Sigmoid colon (tissue), 7 donors: Measurements from ENCODE around the gene TNF. TPM values are rescaled to one million over a fixed set of nuclear protein-coding genes. Genes with fewer than 3 reads are reported as not detected.

Source experiments
- DNase-seq: peaks from one replicate; pipeline ENCODE4 v3.0.0-alpha.2; 2019
- H3K27ac ChIP-seq, 4 donors: fragments of 200-600 bp; sonication (generic); one replicate each; pipeline ENCODE4 v1.5.1; 2016 to 2019; ENCODE audit warnings: mild to moderate bottlenecking in 1 of 4
- H3K27me3 ChIP-seq, 3 donors: fragments of 200-600 bp; sonication (generic); one replicate each; pipeline ENCODE4 v1.5.1; 2019; ENCODE audit warnings: mild to moderate bottlenecking in 1 of 3
- H3K36me3 ChIP-seq, 4 donors: fragments of 200-600 bp; sonication (generic); one replicate each; pipeline ENCODE4 v1.5.1; 2016 to 2019
- H3K4me1 ChIP-seq, 4 donors: fragments of 200-600 bp; sonication (generic); one replicate each; pipeline ENCODE4 v1.5.1; 2017 to 2019
- H3K4me3 ChIP-seq, 4 donors: fragments of 200-600 bp; sonication (generic); one replicate each; pipeline ENCODE4 v1.5.1; 2017 to 2019; ENCODE audit warnings: mild to moderate bottlenecking in 2 of 4, moderate library complexity in 1 of 4
- H3K9me3 ChIP-seq, 4 donors: fragments of 200-600 bp in 3 of 4; sonication (generic) in 3 of 4; one replicate each; pipeline versions ENCODE4 v1.5.1 to v1.6.1; 2013 to 2019
- EP300 ChIP-seq, 4 donors: sonication (generic); formaldehyde crosslinking; IDR thresholded peaks; one replicate each; pipeline ENCODE4 v1.6.1; 2017; ENCODE audit warnings: antibody characterized with exemption in 4 of 4
- POLR2A ChIP-seq, 2 donors: fragments of 450-650 bp; IDR thresholded peaks; one replicate each; pipeline ENCODE4 v1.6.1; 2016; ENCODE audit warnings: antibody characterized with exemption in 2 of 2, mild to moderate bottlenecking in 2 of 2, moderate library complexity in 2 of 2
- POLR2AphosphoS5 ChIP-seq, 4 donors: sonication (generic); formaldehyde crosslinking; IDR thresholded peaks; one replicate each; pipeline ENCODE4 v1.6.1; 2017; ENCODE audit warnings: antibody characterized with exemption in 4 of 4
- WGBS, 2 donors: extraction: QIAGEN DNeasy Blood & Tissue Kit; methylation state at CpG; one replicate each; pipeline ENCODE4 v1.1.7; 2013; 5-methylcytosine and 5-hydroxymethylcytosine counted together
- intact Hi-C: fragments of 100-400 bp; cut with DNase I; formaldehyde crosslinking; loops from one replicate; pipeline ENCODE4 v1.15.1; 2023
- polyA plus RNA-seq, 3 donors: library from polyadenylated mRNA; stranded (reverse); fragments of 200-250 nt; gene quantifications; one replicate each; pipeline ENCODE4 v1.2.3, GENCODE V29; 2013
- total RNA-seq, 4 donors: library from RNA; depleted of rRNA; stranded (reverse); fragments of >200 nt; gene quantifications; one replicate each; pipeline ENCODE4 v1.1.0, GENCODE V29; 2016
- TF ChIP-seq, protein P1 (sequence below), 4 experiments: fragments of 450-650 bp in 3 of 4; fragments of 200-600 bp in 1 of 4; IDR thresholded peaks; one replicate each; pipeline ENCODE4 v1.5.1; 2016 to 2019; ENCODE audit warnings: antibody characterized with exemption in 4 of 4, mild to moderate bottlenecking in 3 of 4, moderate library complexity in 2 of 4
- donor health status: healthy with polysubstance abuse.
- donor health status: Bipolar disorder and iron deficiency.
- donor health status: healthy.

TNF gene
- total and polyA plus RNA-seq, 7 donors: 0.33 to 2.6 (median 0.76) TPM; not detected in 3

DNA sequence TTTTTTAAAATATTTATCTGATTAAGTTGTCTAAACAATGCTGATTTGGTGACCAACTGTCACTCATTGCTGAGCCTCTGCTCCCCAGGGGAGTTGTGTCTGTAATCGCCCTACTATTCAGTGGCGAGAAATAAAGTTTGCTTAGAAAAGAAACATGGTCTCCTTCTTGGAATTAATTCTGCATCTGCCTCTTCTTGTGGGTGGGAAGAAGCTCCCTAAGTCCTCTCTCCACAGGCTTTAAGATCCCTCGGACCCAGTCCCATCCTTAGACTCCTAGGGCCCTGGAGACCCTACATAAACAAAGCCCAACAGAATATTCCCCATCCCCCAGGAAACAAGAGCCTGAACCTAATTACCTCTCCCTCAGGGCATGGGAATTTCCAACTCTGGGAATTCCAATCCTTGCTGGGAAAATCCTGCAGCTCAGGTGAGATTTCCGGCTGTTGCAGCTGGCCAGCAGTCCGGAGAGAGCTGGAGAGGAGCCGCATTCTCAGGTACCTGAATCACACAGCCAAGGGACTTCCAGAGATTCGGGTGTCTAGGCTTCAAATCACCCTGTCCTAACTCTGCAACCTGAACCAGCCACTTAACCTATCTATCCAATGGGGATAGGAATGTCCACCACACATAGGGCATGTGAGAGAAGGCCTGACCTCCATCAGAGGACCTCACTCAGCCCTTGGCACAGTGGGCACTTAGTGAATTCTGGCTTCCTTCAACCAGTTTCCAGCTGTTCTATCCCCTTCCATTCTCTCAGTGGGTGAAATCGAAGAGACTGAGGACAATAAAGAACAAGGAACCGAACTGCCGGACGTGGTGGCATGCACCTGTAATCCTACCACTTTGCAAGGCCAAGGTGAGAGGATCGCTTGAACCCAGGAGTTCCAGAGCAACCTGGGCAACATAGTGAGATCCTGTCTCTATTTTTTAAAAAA lies 3.1 kb downstream of the TNF start:
- no peak for TF ChIP-seq EP300 (IDR thresholded peaks at IDR 0.05)
- TF ChIP-seq POLR2AphosphoS5 (IDR thresholded peaks at IDR 0.05): no peak
- TF ChIP-seq, protein P1, sequence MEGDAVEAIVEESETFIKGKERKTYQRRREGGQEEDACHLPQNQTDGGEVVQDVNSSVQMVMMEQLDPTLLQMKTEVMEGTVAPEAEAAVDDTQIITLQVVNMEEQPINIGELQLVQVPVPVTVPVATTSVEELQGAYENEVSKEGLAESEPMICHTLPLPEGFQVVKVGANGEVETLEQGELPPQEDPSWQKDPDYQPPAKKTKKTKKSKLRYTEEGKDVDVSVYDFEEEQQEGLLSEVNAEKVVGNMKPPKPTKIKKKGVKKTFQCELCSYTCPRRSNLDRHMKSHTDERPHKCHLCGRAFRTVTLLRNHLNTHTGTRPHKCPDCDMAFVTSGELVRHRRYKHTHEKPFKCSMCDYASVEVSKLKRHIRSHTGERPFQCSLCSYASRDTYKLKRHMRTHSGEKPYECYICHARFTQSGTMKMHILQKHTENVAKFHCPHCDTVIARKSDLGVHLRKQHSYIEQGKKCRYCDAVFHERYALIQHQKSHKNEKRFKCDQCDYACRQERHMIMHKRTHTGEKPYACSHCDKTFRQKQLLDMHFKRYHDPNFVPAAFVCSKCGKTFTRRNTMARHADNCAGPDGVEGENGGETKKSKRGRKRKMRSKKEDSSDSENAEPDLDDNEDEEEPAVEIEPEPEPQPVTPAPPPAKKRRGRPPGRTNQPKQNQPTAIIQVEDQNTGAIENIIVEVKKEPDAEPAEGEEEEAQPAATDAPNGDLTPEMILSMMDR (IDR thresholded peaks at IDR 0.05): no peak
- no peak for TF ChIP-seq POLR2A (IDR thresholded peaks at IDR 0.05)
- Histone ChIP-seq H3K4me1 (peaks cover 0 to 21% (median 17%) of the 10 kb centered on the region in 4 donors), H3K27ac (no peak overlapping the region), H3K9me3 (no peaks in the 10 kb centered on the region), H3K36me3 (no peaks in the 10 kb centered on the region), H3K27me3 (no peaks in the 10 kb centered on the region), H3K4me3 (no peak overlapping the region)
- no peak for DNase-seq
- 67 to 79% methylated on average over 12 of the region's 12 CpGs for WGBS, 2 donors
- intact Hi-C loops: no loop called here

DNA sequence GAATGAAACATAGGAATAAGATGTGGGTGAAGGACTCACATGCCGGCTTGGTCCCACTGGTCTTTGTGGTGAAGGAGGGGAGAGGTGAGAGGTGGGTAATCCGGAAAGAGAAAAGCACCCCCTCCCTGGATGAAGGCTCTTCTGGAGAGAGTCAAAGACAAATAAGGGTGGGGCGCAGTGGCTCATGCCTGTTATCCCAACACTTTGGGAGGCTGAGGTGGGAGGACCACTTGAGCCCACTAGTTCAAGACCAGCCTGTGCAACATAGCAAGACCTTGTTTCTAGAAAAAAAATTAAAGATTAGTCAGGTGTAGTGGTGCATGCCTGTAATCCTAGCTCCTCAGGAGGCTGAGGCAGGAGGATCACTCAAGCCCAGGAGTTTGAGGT lies 3.7 kb downstream of the TNF start:
- 79 to 87% methylated on average over 3 of the region's 3 CpGs for WGBS, 2 donors
- Histone ChIP-seq H3K27ac (no peak overlapping the region), H3K36me3 (no peaks in the 10 kb centered on the region), H3K9me3 (no peaks in the 10 kb centered on the region), H3K4me3 (no peak overlapping the region), H3K4me1 (peaks cover 0 to 21% (median 17%) of the 10 kb centered on the region in 4 donors), H3K27me3 (no peaks in the 10 kb centered on the region)
- DNase-seq: no peak
- intact Hi-C loops: no loop called here
- no peak for TF ChIP-seq EP300 (IDR thresholded peaks at IDR 0.05)
- no peak for TF ChIP-seq POLR2A (IDR thresholded peaks at IDR 0.05)
- TF ChIP-seq, protein P1 (IDR thresholded peaks at IDR 0.05): no peak
- no peak for TF ChIP-seq POLR2AphosphoS5 (IDR thresholded peaks at IDR 0.05)

DNA sequence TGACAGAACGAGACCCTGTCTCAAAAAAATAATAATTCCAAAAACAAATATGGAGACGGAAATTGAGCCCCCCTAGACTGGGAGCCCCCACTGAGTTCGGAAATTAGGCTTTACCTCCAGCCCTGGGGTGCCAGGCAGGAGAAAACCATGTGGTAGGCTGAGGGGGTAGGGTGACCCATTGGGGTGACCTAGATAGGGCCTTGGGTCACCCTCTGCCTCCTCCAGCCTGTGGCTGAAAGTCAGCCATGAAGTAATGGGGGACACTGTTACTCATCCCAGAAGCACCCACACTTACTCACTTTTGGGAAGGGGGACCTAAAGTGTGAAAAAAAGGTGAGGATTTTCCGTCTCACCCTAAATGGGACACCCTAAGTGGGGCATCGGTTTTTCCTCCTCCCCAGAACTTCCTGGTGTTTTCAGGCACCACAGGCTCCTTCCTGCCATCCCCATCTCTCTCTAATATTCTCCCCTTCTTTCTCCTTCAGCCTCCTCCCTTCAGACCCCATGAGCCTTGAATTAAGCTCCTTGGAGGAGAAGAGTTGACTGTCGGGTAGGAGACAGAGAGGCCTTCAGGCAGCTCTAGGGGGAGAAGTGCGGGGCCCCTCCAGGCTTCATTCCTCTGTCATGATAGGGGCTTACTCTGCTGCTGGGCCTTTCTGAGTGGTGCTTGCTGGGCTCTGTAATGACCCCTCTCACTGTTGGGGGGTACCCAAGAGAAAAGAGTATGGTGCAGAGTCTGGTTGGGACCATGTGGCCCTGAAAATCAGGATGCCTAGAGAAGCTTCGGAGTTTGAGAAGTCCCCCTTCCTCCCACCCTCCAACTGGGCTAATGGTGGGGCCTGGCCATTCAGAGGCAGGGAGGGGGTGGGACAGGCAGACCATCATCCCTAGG lies 4.4 kb downstream of the TNF start:
- H3K36me3 ChIP-seq: no peaks in the 10 kb centered on the region
- TF ChIP-seq EP300 (IDR thresholded peaks at IDR 0.05) (no peak), POLR2AphosphoS5 (IDR thresholded peaks at IDR 0.05) (no peak), POLR2A (IDR thresholded peaks at IDR 0.05) (no peak)
- TF ChIP-seq, protein P1 (IDR thresholded peaks at IDR 0.05): no peak
- no peaks in the 10 kb centered on the region for H3K9me3 ChIP-seq
- peak overlapping the region in 1 of 4 donors; percentile 87 for H3K27ac ChIP-seq
- H3K4me1 ChIP-seq: peaks cover 0 to 21% (median 17%) of the 10 kb centered on the region in 4 donors
- 82 to 86% methylated on average over 8 of the region's 8 CpGs for WGBS, 2 donors
- no peaks in the 10 kb centered on the region for H3K27me3 ChIP-seq
- intact Hi-C loops: loop anchor here (2.0 kb wide), 1 partner anchor 33 kb away; the partner anchor contains the start of genes ATP6V1G2 and NFKBIL1
- no peak overlapping the region for H3K4me3 ChIP-seq
- no peak for DNase-seq

DNA sequence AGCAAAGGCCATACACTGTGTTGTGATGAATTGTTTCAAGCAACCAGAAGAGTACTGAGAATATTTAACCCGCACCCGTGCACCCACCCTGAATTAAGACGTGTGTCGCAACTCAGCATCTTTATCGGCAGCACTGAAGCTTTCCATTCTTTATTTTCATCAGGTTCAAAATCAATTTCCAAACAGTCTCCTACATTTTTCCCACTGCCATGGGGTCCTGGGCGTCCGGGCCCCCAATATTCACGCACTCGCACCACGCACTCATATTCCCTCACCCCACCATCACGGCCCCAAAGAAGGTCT lies 5.0 kb downstream of the TNF start:
- no peak for DNase-seq
- Histone ChIP-seq H3K4me3 (peak overlapping the region; percentile 50 to 85 (median 70)), H3K9me3 (no peaks in the 10 kb centered on the region), H3K4me1 (peaks cover 0 to 21% (median 17%) of the 10 kb centered on the region in 4 donors), H3K27me3 (no peaks in the 10 kb centered on the region), H3K27ac (peak overlapping the region; percentile 80 to 87 (median 84)), H3K36me3 (no peaks in the 10 kb centered on the region)
- no peak for TF ChIP-seq POLR2AphosphoS5 (IDR thresholded peaks at IDR 0.05)
- no peak for TF ChIP-seq POLR2A (IDR thresholded peaks at IDR 0.05)
- TF ChIP-seq, protein P1 (IDR thresholded peaks at IDR 0.05): no peak
- WGBS, 2 donors: 35 to 53% methylated on average over 11 of the region's 11 CpGs
- intact Hi-C loops: loop anchor here (2.0 kb wide), 1 partner anchor 34 kb away; the partner anchor contains the start of genes ATP6V1G2 and NFKBIL1
